Left renal pelvis (tissue), 4 donors: ENCODE measurements around the gene CT45A9. TPM values are rescaled to one million over a fixed set of nuclear protein-coding genes. Genes with fewer than 3 reads are reported as not detected.
"Not testable (repeated sequence)": the region's sequence is repeated elsewhere in the genome, so short reads cannot be mapped to it uniquely, and the experiment has no call there.

ENCODE experiments used
- DNase-seq, 4 donors: peaks; one replicate each; pipeline ENCODE4 v3.0.0-alpha.2; 2013; ENCODE audit warnings: low read depth in 4 of 4, low spot score in 3 of 4
- polyA plus RNA-seq, 4 donors: library from polyadenylated mRNA; unstranded; fragments of 120-200 nt; gene quantifications; one replicate each; pipeline ENCODE4 v1.2.1, GENCODE V29; 2013; ENCODE audit not compliant: insufficient read length in 4 of 4

CT45A9 gene
- not detected for polyA plus RNA-seq

- DNase-seq, result not testable (repeated sequence)
Measured at GRCh38 chrX:135871712-135872111, at the start of gene CT45A9. Gene CT45A9, minus strand, starts transcription at chrX:135871812. Its CDS starts 3,751 bp downstream, at chrX:135868061.

DNA sequence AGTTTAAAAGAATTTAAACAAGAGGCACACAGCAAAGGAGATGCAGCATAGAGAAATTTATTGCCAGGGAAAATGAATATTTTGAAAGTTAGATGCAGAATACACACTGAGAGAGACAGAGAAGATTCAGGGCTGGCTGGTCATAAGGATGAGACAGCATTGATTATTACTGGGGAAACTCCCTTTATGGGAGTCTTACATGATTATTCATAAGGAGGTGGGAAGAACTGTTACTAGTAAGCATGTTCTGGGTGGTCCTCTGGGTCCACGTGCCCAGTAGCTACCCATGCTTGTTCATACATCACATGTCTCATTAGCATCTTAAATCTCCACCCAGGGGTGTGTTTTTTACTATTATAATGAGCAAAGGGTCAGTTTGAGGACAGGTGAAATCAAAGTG is 48.9 kb upstream of the CT45A9 start:
- DNase-seq, result not testable (repeated sequence)

DNA sequence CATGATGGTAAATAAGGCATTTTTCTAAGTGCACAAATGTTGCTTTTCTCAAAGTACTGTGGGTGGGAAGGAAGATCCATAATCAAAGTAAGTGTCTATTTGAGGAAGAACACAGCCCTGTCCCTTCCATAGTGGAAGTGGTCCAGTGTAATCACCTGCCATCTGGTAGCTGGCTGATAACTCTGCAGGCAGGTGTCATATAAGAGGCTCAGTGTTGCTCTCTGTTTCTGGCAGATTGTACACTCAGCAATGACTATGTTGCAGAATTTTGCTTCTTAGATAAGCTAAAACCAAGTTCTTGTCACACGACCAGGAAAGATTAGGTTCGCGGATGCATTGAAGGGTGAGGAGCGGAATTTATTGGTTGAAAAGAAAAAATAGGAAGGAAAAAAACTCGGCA is 42.8 kb upstream of the CT45A9 start:
- DNase-seq, result no peak

- no peak for DNase-seq
Measured at GRCh38 chrX:135910251-135910650, 38.6 kb upstream of the CT45A9 start.

- no peak for DNase-seq
Measured at GRCh38 chrX:135893294-135893817, 21.7 kb upstream of the CT45A9 start, which contains the start of the genes CT45A10 and SAGE1. Gene CT45A10, minus strand, starts transcription at chrX:135893444. Its CDS starts 8,100 bp downstream, at chrX:135885344. Gene SAGE1, plus strand, starts transcription at chrX:135893716. Its CDS starts 2,527 bp downstream, at chrX:135896243.

- no peak for DNase-seq
Measured at GRCh38 chrX:135892781-135893180, 21.2 kb upstream of the CT45A9 start.

GRCh38 chrX:135890087-135890585 is 18.5 kb upstream of the CT45A9 start:
- no peak for DNase-seq

- not testable (repeated sequence) for DNase-seq
Measured at GRCh38 chrX:135888976-135889375, 17.4 kb upstream of the CT45A9 start.

DNA sequence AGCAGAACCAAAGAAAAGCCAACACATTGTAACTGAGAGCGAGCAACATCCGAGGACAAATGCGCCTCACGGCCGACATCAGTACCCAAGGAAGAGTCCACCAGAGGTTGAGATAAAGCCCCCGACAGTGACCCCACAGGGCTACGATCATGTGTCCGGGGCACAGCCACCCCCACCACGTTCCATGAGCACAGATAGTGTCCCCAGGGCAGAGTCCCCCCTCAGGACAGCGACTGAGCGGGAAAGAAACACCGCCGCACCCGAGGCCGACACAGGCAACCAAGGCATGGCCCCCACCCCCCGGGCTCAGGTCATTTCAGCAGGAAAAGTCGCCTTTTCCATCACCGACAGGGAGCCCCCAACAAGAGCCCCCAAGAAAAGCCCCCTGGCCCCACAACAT is 16.6 kb upstream of the CT45A9 start:
- not testable (repeated sequence) for DNase-seq

- DNase-seq, result not testable (repeated sequence)
Measured at GRCh38 chrX:135882741-135883140, 11.1 kb upstream of the CT45A9 start.

GRCh38 chrX:135854438-135854837 is 17.2 kb downstream of the CT45A9 start, which contains the start of gene CT45A8:
Gene CT45A8, minus strand, starts transcription at chrX:135854538. Its CDS starts 3,755 bp downstream, at chrX:135850783.
- not testable (repeated sequence) for DNase-seq

- not testable (repeated sequence) for DNase-seq
Measured at GRCh38 chrX:135837180-135837579, 34.4 kb downstream of the CT45A9 start, which contains the start of gene CT45A7. Gene CT45A7, minus strand, starts transcription at chrX:135837280. Its CDS starts 3,747 bp downstream, at chrX:135833533.

GRCh38 chrX:135819912-135820311 is 51.7 kb downstream of the CT45A9 start, which contains the start of gene CT45A2:
Gene CT45A2, minus strand, starts transcription at chrX:135820012. Its CDS starts 3,747 bp downstream, at chrX:135816265.
- not testable (repeated sequence) for DNase-seq

Other genes starting within 250 kb of the CT45A9 start
- not detected for gene CT45A1, start 158.2 kb downstream of the CT45A9 start, polyA plus RNA-seq
- not detected for gene CT45A3, start 103.6 kb downstream of the CT45A9 start, polyA plus RNA-seq
- not detected for gene CT45A5, start 86.3 kb downstream of the CT45A9 start, polyA plus RNA-seq
- not detected for gene CT45A6, start 69.0 kb downstream of the CT45A9 start, polyA plus RNA-seq
- gene CT45A2, start 51.8 kb downstream of the CT45A9 start, polyA plus RNA-seq, result not detected
- under 1 TPM in 1 of 4 donors, not detected in 3; 0.29 TPM for gene CT45A7, start 34.5 kb downstream of the CT45A9 start, polyA plus RNA-seq
- not detected for gene CT45A8, start 17.3 kb downstream of the CT45A9 start, polyA plus RNA-seq
- not detected for gene CT45A10, start 21.6 kb upstream of the CT45A9 start, polyA plus RNA-seq
- not detected for gene SAGE1, start 21.9 kb upstream of the CT45A9 start, polyA plus RNA-seq
- gene MMGT1, start 102.2 kb upstream of the CT45A9 start, polyA plus RNA-seq, result 10 to 100 TPM; 26.8 to 34.0 (median 28.6) TPM
- 10 to 100 TPM; 11.8 to 18.3 (median 16.8) TPM for gene SLC9A6, start 113.6 kb upstream of the CT45A9 start, polyA plus RNA-seq